OCI-LY3 (cell line): ENCODE results near the gene USP7.

Source experiments
- CTCF ChIP-seq: fragments of 200-600, 300-600 bp; sonication (generic); IDR thresholded peaks from 2 replicates; pipeline ENCODE4 v1.5.1; 2014; ENCODE audit warnings: antibody characterized with exemption, low read length, low read depth
- EZH2phosphoT487 ChIP-seq: fragments of 200-600 bp; shearing (Covaris generic); IDR thresholded peaks from 2 replicates; pipeline ENCODE4 v1.6.1; 2018; ENCODE audit warnings: antibody characterized with exemption, mixed run types, low read depth

- TF ChIP-seq CTCF = no peak
- no peak for TF ChIP-seq EZH2phosphoT487
Measured at GRCh38 chr16:8868416-8869211, 95.1 kb downstream of the USP7 start, which contains the start of gene CARHSP1.
